ENCODE results near the gene PCSK1.

- TF ChIP-seq POLR2A (IDR thresholded peaks at IDR 0.05; ENCODE audit: low read length) = no peak
- no peak for TF ChIP-seq GATA1 (IDR thresholded peaks at IDR 0.05; ENCODE audit: low read depth, low read length)
These were observed 84.5 kb downstream of the PCSK1 start for GRCh38 chr5:96348536-96348935.

Measured in erythroblast (primary cell).